SK-N-SH (cell line): Measurements from ENCODE around the gene PRLR.

Experiments used
- FOSL2 ChIP-seq: IDR thresholded peaks from 2 replicates; pipeline ENCODE4 v1.4.0; 2012; ENCODE audit warnings: low read depth, mild to moderate bottlenecking, moderate library complexity, borderline replicate concordance
- FOXJ3 ChIP-seq: sonication (generic); formaldehyde crosslinking; IDR thresholded peaks from 2 replicates; pipeline ENCODE4 v1.5.1; 2020; ENCODE audit warnings: mild to moderate bottlenecking, missing genetic modification reagents
- SMC3 ChIP-seq: IDR thresholded peaks from 2 replicates; pipeline ENCODE4 v1.6.1; 2012; ENCODE audit warnings: low read depth, low read length, improper control_type of control experiment
- TF ChIP-seq, protein P1 (sequence below): fragments of 200-600 bp; sonication (generic); IDR thresholded peaks from 2 replicates; pipeline ENCODE4 v1.6.1; 2017; ENCODE audit warnings: antibody characterized with exemption, mild to moderate bottlenecking, moderate library complexity

DNA sequence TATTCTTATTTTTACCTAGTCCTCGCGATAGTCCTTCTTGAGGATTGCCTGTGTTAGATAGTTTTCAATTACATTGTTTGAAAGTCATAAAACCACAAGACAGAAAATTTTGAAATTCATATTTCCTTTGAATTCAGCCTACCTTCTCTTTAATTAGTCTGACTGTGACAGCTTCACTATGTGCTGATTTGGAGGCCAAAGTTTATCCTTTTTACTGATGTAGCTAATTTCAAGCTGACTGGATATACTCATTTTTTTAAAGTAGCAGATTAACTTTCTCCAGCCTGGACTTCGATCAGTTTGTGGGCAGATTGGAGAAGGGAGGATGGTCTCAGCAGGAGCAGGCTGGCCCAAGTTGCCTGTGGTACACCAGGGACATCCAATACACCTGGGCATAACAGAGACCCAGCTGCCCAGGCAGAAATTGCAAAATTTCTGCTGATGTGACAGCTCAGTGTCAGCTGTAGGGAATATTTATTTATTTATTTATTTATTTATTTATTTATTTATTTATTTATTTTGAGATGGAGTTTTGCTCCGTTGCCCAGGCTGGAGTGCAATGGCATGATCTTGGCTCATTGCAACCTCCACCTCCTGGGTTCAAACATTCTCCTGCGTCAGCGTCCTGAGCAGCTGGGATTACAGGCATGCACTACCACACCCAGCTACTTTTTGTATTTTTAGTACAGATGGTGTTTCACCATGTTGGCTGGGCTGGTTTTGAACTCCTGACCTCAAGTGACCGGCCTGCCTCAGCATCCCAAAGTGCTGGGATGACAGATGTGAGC, 206.7 kb downstream of the PRLR start:
- TF ChIP-seq, protein P1, sequence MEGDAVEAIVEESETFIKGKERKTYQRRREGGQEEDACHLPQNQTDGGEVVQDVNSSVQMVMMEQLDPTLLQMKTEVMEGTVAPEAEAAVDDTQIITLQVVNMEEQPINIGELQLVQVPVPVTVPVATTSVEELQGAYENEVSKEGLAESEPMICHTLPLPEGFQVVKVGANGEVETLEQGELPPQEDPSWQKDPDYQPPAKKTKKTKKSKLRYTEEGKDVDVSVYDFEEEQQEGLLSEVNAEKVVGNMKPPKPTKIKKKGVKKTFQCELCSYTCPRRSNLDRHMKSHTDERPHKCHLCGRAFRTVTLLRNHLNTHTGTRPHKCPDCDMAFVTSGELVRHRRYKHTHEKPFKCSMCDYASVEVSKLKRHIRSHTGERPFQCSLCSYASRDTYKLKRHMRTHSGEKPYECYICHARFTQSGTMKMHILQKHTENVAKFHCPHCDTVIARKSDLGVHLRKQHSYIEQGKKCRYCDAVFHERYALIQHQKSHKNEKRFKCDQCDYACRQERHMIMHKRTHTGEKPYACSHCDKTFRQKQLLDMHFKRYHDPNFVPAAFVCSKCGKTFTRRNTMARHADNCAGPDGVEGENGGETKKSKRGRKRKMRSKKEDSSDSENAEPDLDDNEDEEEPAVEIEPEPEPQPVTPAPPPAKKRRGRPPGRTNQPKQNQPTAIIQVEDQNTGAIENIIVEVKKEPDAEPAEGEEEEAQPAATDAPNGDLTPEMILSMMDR = no peak
- TF ChIP-seq SMC3 = no peak
- no peak for TF ChIP-seq FOSL2
- TF ChIP-seq FOXJ3 (CRISPR knock-in tag) = no peak
